ENCODE data around the gene HOXA7.

DNA sequence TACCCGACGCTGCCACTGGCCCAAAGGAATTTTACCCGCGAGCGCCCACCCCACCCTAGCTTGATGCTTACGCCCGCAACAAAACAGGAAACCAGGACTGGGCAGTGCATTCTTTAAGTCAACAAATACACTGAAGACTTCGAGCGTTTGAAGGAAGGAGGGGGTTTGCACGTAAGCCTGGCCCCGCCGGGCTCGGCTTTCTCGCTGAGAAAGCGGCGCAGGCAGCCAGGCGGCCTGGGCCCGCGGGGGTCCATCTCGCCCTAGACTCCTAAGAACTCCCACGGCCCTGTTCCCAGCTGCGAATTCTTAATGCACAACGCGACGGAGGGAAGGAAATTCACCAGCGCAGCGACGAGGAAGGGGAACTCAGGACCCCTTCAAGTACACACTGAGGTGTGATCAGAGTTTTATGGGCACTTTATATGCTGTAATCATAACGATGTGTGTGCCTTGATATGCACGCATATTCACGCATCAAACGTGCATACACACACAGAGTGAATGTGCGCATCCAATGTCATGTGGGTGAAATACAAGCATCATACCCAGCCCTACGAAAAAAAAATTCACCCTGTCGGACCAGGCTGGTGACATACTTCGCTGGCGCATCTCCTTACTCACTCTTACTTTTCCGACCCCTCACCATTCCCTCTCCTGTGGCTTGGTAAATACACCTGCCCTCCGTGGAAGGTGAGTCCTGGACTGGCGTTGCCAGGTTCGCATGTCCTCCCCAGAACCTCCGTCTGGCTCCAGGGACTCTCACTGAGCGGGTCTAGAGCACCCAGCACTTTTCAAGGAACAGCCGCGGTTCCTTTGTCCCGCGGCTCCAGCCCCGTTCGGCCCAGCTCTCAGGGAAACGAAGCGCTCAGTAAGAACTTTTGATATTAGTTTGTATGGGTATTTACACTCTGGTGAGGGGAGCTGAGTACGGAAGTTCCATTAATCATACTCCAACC is 49.1 kb upstream of the HOXA7 start:
- no peak for TF ChIP-seq HDAC6 (IDR thresholded peaks at IDR 0.05; ENCODE audit: unreplicated experiment)
- TF ChIP-seq POLR2AphosphoS5 (IDR thresholded peaks at IDR 0.05; ENCODE audit: low read length), result no peak
- TF ChIP-seq FOXK2 (IDR thresholded peaks at IDR 0.05), result no peak
- TF ChIP-seq SIN3A (IDR thresholded peaks at IDR 0.05; ENCODE audit: low read depth, low read length), result no peak
- no peak for TF ChIP-seq RAD51 (IDR thresholded peaks at IDR 0.05)
- TF ChIP-seq NFYA (IDR thresholded peaks at IDR 0.05; ENCODE audit: borderline replicate concordance, low read depth, low read length), result no peak
- TF ChIP-seq FOXM1 (IDR thresholded peaks at IDR 0.05; ENCODE audit: low read depth, low read length), result no peak
- no peak for TF ChIP-seq BHLHE40 (IDR thresholded peaks at IDR 0.05; ENCODE audit: borderline replicate concordance in 1 of 2, low read depth in 2 of 2, low read length in 1 of 2)
- TF ChIP-seq TARDBP (IDR thresholded peaks at IDR 0.05; ENCODE audit: borderline replicate concordance), result no peak
- TF ChIP-seq CTCF (IDR thresholded peaks at IDR 0.05 in 2 of 3, conservative IDR thresholded peaks at IDR 0.05 in 1 of 3; ENCODE audit: control insufficient read depth in 2 of 3, extremely low read depth in 1 of 3, insufficient read depth in 1 of 3, low read depth in 3 of 3, low read length in 3 of 3), result no peak
- TF ChIP-seq TAF1 (IDR thresholded peaks at IDR 0.05; ENCODE audit: borderline replicate concordance, low read depth, low read length), result no peak
- TF ChIP-seq CBFB (IDR thresholded peaks at IDR 0.05; ENCODE audit: low read depth), result no peak
- TF ChIP-seq, protein P1, sequence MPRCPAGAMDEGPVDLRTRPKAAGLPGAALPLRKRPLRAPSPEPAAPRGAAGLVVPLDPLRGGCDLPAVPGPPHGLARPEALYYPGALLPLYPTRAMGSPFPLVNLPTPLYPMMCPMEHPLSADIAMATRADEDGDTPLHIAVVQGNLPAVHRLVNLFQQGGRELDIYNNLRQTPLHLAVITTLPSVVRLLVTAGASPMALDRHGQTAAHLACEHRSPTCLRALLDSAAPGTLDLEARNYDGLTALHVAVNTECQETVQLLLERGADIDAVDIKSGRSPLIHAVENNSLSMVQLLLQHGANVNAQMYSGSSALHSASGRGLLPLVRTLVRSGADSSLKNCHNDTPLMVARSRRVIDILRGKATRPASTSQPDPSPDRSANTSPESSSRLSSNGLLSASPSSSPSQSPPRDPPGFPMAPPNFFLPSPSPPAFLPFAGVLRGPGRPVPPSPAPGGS (IDR thresholded peaks at IDR 0.05; ENCODE audit: borderline replicate concordance, insufficient read depth, low read depth, low read length, poor library complexity, severe bottlenecking), result no peak
- TF ChIP-seq SP1 (IDR thresholded peaks at IDR 0.05; ENCODE audit: low read depth, low read length), result no peak
